Endodermal cell (in vitro differentiated cells): ENCODE measurements around the gene NUDT4. TPM values are rescaled to one million over a fixed set of nuclear protein-coding genes. Genes with fewer than 3 reads are reported as not detected.

Source experiments
- DNase-seq: peaks from one replicate; pipeline ENCODE4 v3.0.0-alpha.2; 2017
- H3K27ac ChIP-seq: 2 replicates; pipeline ENCODE4 v1.5.1; 2013; ENCODE audit warnings: mild to moderate bottlenecking, low read depth, low read length, moderate library complexity
- H3K27me3 ChIP-seq: 2 replicates; pipeline ENCODE4 v1.6.1; 2013; ENCODE audit warnings: mild to moderate bottlenecking, low read length, moderate library complexity; ENCODE audit not compliant: insufficient read depth, control insufficient read depth, poor library complexity, severe bottlenecking
- H3K36me3 ChIP-seq: 2 replicates; pipeline ENCODE4 v1.7.0; 2013; ENCODE audit warnings: mild to moderate bottlenecking, low read length, moderate library complexity; ENCODE audit not compliant: control insufficient read depth, insufficient read depth
- H3K4me1 ChIP-seq: one replicate; pipeline ENCODE4 v1.7.0; 2013; ENCODE audit warnings: low read length; ENCODE audit not compliant: control insufficient read depth, insufficient read depth
- H3K4me3 ChIP-seq: 2 replicates; pipeline ENCODE4 v1.5.1; 2013; ENCODE audit warnings: mild to moderate bottlenecking, low read length, moderate library complexity
- H3K9ac ChIP-seq: 2 replicates; pipeline ENCODE4 v1.6.1; 2013; ENCODE audit warnings: mild to moderate bottlenecking, low read length, moderate library complexity; ENCODE audit not compliant: poor library complexity, severe bottlenecking; ENCODE audit errors: extremely low read depth
- H3K9me3 ChIP-seq: 2 replicates; pipeline ENCODE4 v1.6.1; 2013; ENCODE audit warnings: mild to moderate bottlenecking, low read length, moderate library complexity; ENCODE audit not compliant: control insufficient read depth
- H3K27ac Mint-ChIP-seq: 2 replicates; pipeline ENCODE4 v1.8.0; 2020; ENCODE audit warnings: mixed read lengths
- H3K27me3 Mint-ChIP-seq: 2 replicates; pipeline ENCODE4 v1.8.0; 2021; ENCODE audit warnings: mild to moderate bottlenecking, mixed read lengths; ENCODE audit not compliant: insufficient read depth
- H3K36me3 Mint-ChIP-seq: 2 replicates; pipeline ENCODE4 v1.8.0; 2020; ENCODE audit warnings: low read depth, mixed read lengths
- H3K4me1 Mint-ChIP-seq: 2 replicates; pipeline ENCODE4 v1.8.0; 2020; ENCODE audit warnings: mixed read lengths
- H3K4me3 Mint-ChIP-seq: 2 replicates; pipeline ENCODE4 v1.8.0; 2020; ENCODE audit warnings: mild to moderate bottlenecking, moderate library complexity, mixed read lengths
- H3K9me3 Mint-ChIP-seq: 2 replicates; pipeline ENCODE4 v1.8.0; 2020; ENCODE audit warnings: mild to moderate bottlenecking, mixed read lengths
- CTCF ChIP-seq: fragments of 200-600 bp; sonication (generic); conservative IDR thresholded peaks from 2 replicates; pipeline ENCODE4 v1.5.0; 2021; ENCODE audit warnings: antibody characterized with exemption, mild to moderate bottlenecking
- WGBS, 2 experiments: methylation state at CpG; one replicate each; pipeline versions ENCODE4 v1.1.5 to v1.1.7; 2013; ENCODE audit warnings: missing lambda C conversion rate in 2 of 2, mixed read lengths in 1 of 2; ENCODE audit not compliant: insufficient coverage in 1 of 2, insufficient read length in 1 of 2; 5-methylcytosine and 5-hydroxymethylcytosine counted together
- total RNA-seq, 2 donors: library from RNA; stranded (reverse); fragmentation: NEBNext Ultra II Directional in 1 of 2; extraction: Animal tissue kit (Norgen Biotek cat#: 25700) in 1 of 2; gene quantifications; 2 replicates in 1 of 2; 3 replicates in 1 of 2; pipeline ENCODE4 v1.2.1, GENCODE V29; 2021

NUDT4 gene
- total RNA-seq, 2 donors from 2014 or later, result 334 to 453 TPM

- H3K9me3 Mint-ChIP-seq, result no peaks in the 10 kb centered on the region
Measured at GRCh38 chr12:93417967-93418480, 40.3 kb downstream of the NUDT4 start.

GRCh38 chr12:93419388-93420034 lies 41.8 kb downstream of the NUDT4 start:
- H3K9ac ChIP-seq, result no peak overlapping the region
- H3K36me3 ChIP-seq, result peaks cover 6% of the 10 kb centered on the region
- H3K4me3 ChIP-seq, result no peak overlapping the region
- H3K4me1 ChIP-seq, result peaks cover 22% of the 10 kb centered on the region
- Mint-ChIP-seq H3K4me3 (no peak overlapping the region), H3K4me1 (peaks cover 54% of the 10 kb centered on the region), H3K9me3 (no peaks in the 10 kb centered on the region), H3K27me3 (no peaks in the 10 kb centered on the region), H3K27ac (no peak overlapping the region), H3K36me3 (peaks cover 3% of the 10 kb centered on the region)
- no peaks in the 10 kb centered on the region for H3K9me3 ChIP-seq
- H3K27me3 ChIP-seq, result no peaks in the 10 kb centered on the region
- no peak for DNase-seq
- H3K27ac ChIP-seq, result no peak overlapping the region
- peak; percentile 81 for TF ChIP-seq CTCF
- WGBS, 2 experiments, result 13% methylated on average over 1 of the region's 1 CpG; no CpG with 5 or more reads in 1 of the 2 experiments

More at GRCh38 chr12:93417967-93418480, 40.3 kb downstream of the NUDT4 start:
- Histone ChIP-seq H3K27me3 (no peaks in the 10 kb centered on the region), H3K4me3 (no peak overlapping the region), H3K4me1 (peaks cover 17% of the 10 kb centered on the region), H3K36me3 (peaks cover 14% of the 10 kb centered on the region), H3K9ac (no peak overlapping the region), H3K9me3 (no peaks in the 10 kb centered on the region), H3K27ac (no peak overlapping the region)
- H3K4me3 Mint-ChIP-seq, result no peak overlapping the region
- DNase-seq, result no peak
- peaks cover 5% of the 10 kb centered on the region for H3K36me3 Mint-ChIP-seq
- TF ChIP-seq CTCF, result no peak
- no peaks in the 10 kb centered on the region for H3K27me3 Mint-ChIP-seq
- peaks cover 39% of the 10 kb centered on the region for H3K4me1 Mint-ChIP-seq
- no peak overlapping the region for H3K27ac Mint-ChIP-seq
- 78 to 95% methylated on average over 2 to 4 of the region's 4 CpGs for WGBS, 2 experiments

GRCh38 chr12:93422050-93422449 lies 44.3 kb downstream of the NUDT4 start:
- no peak overlapping the region for H3K27ac ChIP-seq
- TF ChIP-seq CTCF, result no peak
- no peaks in the 10 kb centered on the region for H3K9me3 ChIP-seq
- H3K9ac ChIP-seq, result no peak overlapping the region
- Mint-ChIP-seq H3K4me1 (peaks cover 68% of the 10 kb centered on the region), H3K27ac (no peak overlapping the region), H3K4me3 (no peak overlapping the region), H3K36me3 (peaks cover 2% of the 10 kb centered on the region), H3K9me3 (no peaks in the 10 kb centered on the region), H3K27me3 (no peaks in the 10 kb centered on the region)
- H3K36me3 ChIP-seq, result peaks cover 4% of the 10 kb centered on the region
- H3K27me3 ChIP-seq, result no peaks in the 10 kb centered on the region
- DNase-seq, result no peak
- 96% methylated on average over 2 of the region's 2 CpGs; no CpG with 5 or more reads in 1 of the 2 experiments for WGBS, 2 experiments
- no peak overlapping the region for H3K4me3 ChIP-seq
- peaks cover 32% of the 10 kb centered on the region for H3K4me1 ChIP-seq
